ENCODE data around the gene KCNQ1. TPM values are rescaled to one million over a fixed set of nuclear protein-coding genes. Genes with fewer than 3 reads are reported as not detected.

KCNQ1 gene
- total RNA-seq, 1 experiment from 2014 or later: 2.5 TPM

DNA sequence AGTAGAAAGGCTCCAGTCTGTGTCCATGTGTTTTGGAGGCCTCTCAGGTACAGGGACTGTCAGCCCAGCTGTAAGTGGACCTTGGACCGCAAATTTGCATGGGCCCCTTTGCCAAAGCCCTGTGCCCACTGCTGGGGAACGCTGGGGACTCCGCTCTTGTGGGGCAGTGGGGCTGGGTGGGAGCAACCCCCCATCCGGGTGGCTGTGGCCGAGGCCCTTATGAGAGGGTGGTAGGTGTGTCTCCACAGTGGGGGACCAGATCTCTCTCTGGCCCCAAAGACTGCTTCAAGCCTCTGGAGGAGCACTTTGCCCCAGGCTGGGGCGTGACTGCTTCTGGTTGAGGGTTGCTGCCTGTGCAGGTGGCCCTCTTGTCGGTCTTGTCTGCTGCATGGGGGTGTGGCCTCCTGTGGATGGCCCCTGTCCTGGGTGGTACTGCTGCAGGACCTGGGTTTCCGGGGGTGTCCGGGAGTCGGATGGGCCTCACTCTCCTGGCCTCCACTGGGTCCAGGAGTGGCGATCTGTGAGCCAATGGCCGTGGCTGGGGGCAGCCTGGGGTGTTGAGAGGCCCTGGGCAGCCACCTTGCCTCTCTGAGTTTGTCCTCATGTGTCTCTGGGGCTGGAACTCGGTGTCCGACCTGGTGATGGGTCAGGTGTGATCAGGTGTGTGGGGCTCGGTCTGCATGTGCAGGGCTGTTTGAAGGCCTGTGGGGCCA, 15.9 kb downstream of the KCNQ1 start:
- ChIA-PET POLR2A (no interaction called here), CTCF (interaction anchor here (1.4 kb wide), 1 partner anchor 15 kb away, joined by 4 read pairs; no protein-coding TSS in a partner anchor)
- no peaks in the 10 kb centered on the region for H3K9me3 Mint-ChIP-seq
- H3K27me3 Mint-ChIP-seq (ENCODE audit: low read depth): peaks cover 53% of the 10 kb centered on the region
- no peak overlapping the region for H3K4me3 Mint-ChIP-seq
- ATAC-seq (no peak), DNase-seq (ENCODE audit: low spot score) (no peak)
- H3K4me1 Mint-ChIP-seq: no peaks in the 10 kb centered on the region
- H3K36me3 Mint-ChIP-seq: no peaks in the 10 kb centered on the region
- H3K27ac Mint-ChIP-seq: no peak overlapping the region
- TF ChIP-seq TEAD4 (CRISPR knock-in tag; IDR thresholded peaks at IDR 0.05) (no peak), ATF1 (CRISPR knock-in tag; IDR thresholded peaks at IDR 0.05) (no peak), EMX1 (CRISPR knock-in tag; IDR thresholded peaks at IDR 0.05) (no peak)
- TF ChIP-seq, protein P1, sequence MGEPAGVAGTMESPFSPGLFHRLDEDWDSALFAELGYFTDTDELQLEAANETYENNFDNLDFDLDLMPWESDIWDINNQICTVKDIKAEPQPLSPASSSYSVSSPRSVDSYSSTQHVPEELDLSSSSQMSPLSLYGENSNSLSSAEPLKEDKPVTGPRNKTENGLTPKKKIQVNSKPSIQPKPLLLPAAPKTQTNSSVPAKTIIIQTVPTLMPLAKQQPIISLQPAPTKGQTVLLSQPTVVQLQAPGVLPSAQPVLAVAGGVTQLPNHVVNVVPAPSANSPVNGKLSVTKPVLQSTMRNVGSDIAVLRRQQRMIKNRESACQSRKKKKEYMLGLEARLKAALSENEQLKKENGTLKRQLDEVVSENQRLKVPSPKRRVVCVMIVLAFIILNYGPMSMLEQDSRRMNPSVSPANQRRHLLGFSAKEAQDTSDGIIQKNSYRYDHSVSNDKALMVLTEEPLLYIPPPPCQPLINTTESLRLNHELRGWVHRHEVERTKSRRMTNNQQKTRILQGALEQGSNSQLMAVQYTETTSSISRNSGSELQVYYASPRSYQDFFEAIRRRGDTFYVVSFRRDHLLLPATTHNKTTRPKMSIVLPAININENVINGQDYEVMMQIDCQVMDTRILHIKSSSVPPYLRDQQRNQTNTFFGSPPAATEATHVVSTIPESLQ (CRISPR knock-in tag; IDR thresholded peaks at IDR 0.05): no peak
- TF ChIP-seq, protein P2, sequence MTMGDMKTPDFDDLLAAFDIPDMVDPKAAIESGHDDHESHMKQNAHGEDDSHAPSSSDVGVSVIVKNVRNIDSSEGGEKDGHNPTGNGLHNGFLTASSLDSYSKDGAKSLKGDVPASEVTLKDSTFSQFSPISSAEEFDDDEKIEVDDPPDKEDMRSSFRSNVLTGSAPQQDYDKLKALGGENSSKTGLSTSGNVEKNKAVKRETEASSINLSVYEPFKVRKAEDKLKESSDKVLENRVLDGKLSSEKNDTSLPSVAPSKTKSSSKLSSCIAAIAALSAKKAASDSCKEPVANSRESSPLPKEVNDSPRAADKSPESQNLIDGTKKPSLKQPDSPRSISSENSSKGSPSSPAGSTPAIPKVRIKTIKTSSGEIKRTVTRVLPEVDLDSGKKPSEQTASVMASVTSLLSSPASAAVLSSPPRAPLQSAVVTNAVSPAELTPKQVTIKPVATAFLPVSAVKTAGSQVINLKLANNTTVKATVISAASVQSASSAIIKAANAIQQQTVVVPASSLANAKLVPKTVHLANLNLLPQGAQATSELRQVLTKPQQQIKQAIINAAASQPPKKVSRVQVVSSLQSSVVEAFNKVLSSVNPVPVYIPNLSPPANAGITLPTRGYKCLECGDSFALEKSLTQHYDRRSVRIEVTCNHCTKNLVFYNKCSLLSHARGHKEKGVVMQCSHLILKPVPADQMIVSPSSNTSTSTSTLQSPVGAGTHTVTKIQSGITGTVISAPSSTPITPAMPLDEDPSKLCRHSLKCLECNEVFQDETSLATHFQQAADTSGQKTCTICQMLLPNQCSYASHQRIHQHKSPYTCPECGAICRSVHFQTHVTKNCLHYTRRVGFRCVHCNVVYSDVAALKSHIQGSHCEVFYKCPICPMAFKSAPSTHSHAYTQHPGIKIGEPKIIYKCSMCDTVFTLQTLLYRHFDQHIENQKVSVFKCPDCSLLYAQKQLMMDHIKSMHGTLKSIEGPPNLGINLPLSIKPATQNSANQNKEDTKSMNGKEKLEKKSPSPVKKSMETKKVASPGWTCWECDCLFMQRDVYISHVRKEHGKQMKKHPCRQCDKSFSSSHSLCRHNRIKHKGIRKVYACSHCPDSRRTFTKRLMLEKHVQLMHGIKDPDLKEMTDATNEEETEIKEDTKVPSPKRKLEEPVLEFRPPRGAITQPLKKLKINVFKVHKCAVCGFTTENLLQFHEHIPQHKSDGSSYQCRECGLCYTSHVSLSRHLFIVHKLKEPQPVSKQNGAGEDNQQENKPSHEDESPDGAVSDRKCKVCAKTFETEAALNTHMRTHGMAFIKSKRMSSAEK (CRISPR knock-in tag; IDR thresholded peaks at IDR 0.05; ENCODE audit: borderline replicate concordance): no peak
- TF ChIP-seq, protein P3, sequence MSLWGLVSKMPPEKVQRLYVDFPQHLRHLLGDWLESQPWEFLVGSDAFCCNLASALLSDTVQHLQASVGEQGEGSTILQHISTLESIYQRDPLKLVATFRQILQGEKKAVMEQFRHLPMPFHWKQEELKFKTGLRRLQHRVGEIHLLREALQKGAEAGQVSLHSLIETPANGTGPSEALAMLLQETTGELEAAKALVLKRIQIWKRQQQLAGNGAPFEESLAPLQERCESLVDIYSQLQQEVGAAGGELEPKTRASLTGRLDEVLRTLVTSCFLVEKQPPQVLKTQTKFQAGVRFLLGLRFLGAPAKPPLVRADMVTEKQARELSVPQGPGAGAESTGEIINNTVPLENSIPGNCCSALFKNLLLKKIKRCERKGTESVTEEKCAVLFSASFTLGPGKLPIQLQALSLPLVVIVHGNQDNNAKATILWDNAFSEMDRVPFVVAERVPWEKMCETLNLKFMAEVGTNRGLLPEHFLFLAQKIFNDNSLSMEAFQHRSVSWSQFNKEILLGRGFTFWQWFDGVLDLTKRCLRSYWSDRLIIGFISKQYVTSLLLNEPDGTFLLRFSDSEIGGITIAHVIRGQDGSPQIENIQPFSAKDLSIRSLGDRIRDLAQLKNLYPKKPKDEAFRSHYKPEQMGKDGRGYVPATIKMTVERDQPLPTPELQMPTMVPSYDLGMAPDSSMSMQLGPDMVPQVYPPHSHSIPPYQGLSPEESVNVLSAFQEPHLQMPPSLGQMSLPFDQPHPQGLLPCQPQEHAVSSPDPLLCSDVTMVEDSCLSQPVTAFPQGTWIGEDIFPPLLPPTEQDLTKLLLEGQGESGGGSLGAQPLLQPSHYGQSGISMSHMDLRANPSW (CRISPR knock-in tag; conservative IDR thresholded peaks at IDR 0.05; ENCODE audit: low read depth): no peak
- TF ChIP-seq, protein P4, sequence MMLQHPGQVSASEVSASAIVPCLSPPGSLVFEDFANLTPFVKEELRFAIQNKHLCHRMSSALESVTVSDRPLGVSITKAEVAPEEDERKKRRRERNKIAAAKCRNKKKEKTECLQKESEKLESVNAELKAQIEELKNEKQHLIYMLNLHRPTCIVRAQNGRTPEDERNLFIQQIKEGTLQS (CRISPR knock-in tag; conservative IDR thresholded peaks at IDR 0.05): no peak

DNA sequence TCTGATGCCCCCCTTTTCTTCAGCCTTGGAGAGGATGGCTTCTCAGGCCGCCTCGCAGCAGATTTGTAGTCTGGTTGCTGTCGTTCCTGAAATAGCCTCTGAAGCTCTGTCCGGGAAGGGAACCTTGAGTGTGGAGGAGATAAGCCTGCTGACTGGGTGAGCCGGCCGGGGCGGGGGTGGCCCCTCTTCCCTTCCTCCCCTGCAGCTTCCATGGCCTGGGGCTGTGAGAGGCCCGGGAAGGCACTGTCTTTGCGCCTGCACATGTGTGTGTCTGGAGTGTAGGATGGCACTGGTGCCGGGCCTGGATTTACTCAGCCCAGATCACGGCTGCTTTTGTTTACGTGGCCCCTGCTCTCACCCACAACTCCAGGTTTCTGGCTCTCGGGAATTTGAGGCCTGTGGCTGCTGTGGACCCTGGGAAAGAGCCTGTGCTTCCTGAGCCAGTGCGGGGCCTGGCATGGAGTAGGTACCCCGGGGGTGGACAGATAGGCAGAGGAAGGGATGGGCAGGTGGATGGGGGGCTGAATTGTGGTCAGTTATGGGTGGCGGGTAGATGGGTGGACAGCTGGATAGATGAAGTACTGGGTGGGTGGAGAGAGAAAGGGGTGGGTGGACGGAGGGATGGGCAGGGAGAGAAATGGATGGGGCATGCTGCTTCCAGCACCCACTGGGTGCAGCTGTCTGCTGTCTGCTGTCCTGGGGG, 16.6 kb downstream of the KCNQ1 start:
- no peaks in the 10 kb centered on the region for H3K9me3 Mint-ChIP-seq
- TF ChIP-seq TP53 (CRISPR knock-in tag; IDR thresholded peaks at IDR 0.05) (no peak), CREB1 (CRISPR knock-in tag; IDR thresholded peaks at IDR 0.05) (no peak), ESRRA (CRISPR knock-in tag; IDR thresholded peaks at IDR 0.05; ENCODE audit: borderline replicate concordance) (no peak), NR2C2 (CRISPR knock-in tag; IDR thresholded peaks at IDR 0.05) (no peak)
- DNase-seq (ENCODE audit: low spot score): no peak

More for the DNA sequence above, 16.6 kb downstream of the KCNQ1 start:
- H3K36me3 Mint-ChIP-seq: no peaks in the 10 kb centered on the region
- peaks cover 50% of the 10 kb centered on the region for H3K27me3 Mint-ChIP-seq (ENCODE audit: low read depth)
- ChIA-PET CTCF (no interaction called here), POLR2A (no interaction called here)
- ATAC-seq: no peak
- no peak overlapping the region for H3K4me3 Mint-ChIP-seq
- no peaks in the 10 kb centered on the region for H3K4me1 Mint-ChIP-seq
- H3K27ac Mint-ChIP-seq: no peak overlapping the region

Measured in WTC11 (cell line).